ENCODE measurements around the gene PLEKHN1.

DNA sequence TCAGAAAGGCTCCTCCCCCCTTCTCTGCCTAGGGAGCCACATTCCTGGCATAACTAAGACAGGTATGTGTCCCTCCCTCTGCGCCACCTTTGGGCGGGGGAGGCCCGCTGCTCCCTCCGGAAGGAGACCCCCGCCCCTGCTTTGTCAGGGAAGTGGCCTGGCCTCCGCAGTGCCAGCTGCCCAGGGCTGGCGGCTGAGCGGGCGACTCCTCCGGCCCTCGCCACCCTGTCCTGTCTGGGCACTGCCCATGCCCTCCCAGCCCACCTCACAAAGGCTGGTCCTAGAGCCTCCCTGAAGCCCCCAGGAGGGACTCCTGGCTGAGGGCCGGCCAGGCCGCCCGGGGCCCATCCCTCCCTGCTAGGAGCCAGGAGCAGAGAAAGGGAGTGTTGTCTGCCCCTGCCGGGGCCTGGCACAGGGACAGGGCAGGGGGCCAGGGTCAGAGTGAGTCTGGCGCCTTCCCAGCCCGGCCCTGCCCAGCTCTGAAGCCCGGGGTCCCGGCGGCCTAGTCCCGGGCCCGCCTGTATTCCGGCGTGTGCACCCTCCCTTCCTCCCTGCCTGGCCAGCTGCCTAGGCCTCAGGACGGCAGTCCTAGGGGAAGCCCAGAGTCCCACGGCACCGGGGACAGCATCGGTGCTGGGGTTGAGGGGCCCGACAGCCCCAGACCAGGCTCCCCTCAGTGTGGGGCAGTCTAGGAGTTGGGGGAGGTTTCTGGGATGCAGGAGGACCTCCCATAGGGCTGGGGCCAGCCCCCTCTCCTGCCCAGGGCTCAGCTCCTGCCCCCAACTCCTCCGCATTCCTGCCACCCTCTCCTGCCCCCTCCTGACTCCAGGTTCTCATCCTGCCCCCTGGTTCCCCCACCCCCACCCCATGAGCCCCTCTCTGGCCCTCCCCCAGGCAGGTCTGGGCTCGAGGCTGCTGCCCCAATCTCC, 58.8 kb downstream of the PLEKHN1 start:
- TF ChIP-seq, protein P1, sequence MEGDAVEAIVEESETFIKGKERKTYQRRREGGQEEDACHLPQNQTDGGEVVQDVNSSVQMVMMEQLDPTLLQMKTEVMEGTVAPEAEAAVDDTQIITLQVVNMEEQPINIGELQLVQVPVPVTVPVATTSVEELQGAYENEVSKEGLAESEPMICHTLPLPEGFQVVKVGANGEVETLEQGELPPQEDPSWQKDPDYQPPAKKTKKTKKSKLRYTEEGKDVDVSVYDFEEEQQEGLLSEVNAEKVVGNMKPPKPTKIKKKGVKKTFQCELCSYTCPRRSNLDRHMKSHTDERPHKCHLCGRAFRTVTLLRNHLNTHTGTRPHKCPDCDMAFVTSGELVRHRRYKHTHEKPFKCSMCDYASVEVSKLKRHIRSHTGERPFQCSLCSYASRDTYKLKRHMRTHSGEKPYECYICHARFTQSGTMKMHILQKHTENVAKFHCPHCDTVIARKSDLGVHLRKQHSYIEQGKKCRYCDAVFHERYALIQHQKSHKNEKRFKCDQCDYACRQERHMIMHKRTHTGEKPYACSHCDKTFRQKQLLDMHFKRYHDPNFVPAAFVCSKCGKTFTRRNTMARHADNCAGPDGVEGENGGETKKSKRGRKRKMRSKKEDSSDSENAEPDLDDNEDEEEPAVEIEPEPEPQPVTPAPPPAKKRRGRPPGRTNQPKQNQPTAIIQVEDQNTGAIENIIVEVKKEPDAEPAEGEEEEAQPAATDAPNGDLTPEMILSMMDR (conservative IDR thresholded peaks at IDR 0.05) = no peak
- no peak for TF ChIP-seq ZFX (IDR thresholded peaks at IDR 0.05)

Data from C4-2B (cell line).